ENCODE results near the gene TNFSF8. TPM values are rescaled to one million over a fixed set of nuclear protein-coding genes. Genes with fewer than 3 reads are reported as not detected.

Gene TNFSF8
- total RNA-seq, 2 donors from 2014 or later, result 0.22 to 1.7 TPM

GRCh38 chr9:114902786-114903524 is 27.4 kb downstream of the TNFSF8 start:
- H3K4me3 ChIP-seq, result no peak overlapping the region
- no peak overlapping the region for H3K27ac ChIP-seq
- no peak for TF ChIP-seq CTCF (IDR thresholded peaks at IDR 0.05)
- no peaks in the 10 kb centered on the region for H3K27me3 ChIP-seq
- H3K9me3 ChIP-seq, result no peaks in the 10 kb centered on the region
- DNase-seq (ENCODE audit: low spot score), result no peak
- no peaks in the 10 kb centered on the region for H3K4me1 ChIP-seq
- no peaks in the 10 kb centered on the region for H3K36me3 ChIP-seq

GRCh38 chr9:114900942-114901802 is 29.2 kb downstream of the TNFSF8 start:
- Histone ChIP-seq H3K4me3 (no peak overlapping the region), H3K9me3 (no peaks in the 10 kb centered on the region), H3K4me1 (no peaks in the 10 kb centered on the region), H3K27ac (no peak overlapping the region), H3K27me3 (no peaks in the 10 kb centered on the region), H3K36me3 (no peaks in the 10 kb centered on the region)
- TF ChIP-seq CTCF (IDR thresholded peaks at IDR 0.05), result no peak
- DNase-seq (ENCODE audit: low spot score), result no peak

GRCh38 chr9:114899995-114900394 is 30.4 kb downstream of the TNFSF8 start:
- Histone ChIP-seq H3K36me3 (no peaks in the 10 kb centered on the region), H3K27me3 (no peaks in the 10 kb centered on the region), H3K9me3 (no peaks in the 10 kb centered on the region), H3K4me1 (peaks cover 0 to 5% of the 10 kb centered on the region in 2 donors), H3K27ac (no peak overlapping the region), H3K4me3 (no peak overlapping the region)
- no peak for TF ChIP-seq CTCF (IDR thresholded peaks at IDR 0.05)
- DNase-seq (ENCODE audit: low spot score), result no peak

- H3K27me3 ChIP-seq, result no peaks in the 10 kb centered on the region
- H3K36me3 ChIP-seq, result no peaks in the 10 kb centered on the region
- peaks cover 0 to 9% of the 10 kb centered on the region in 2 donors for H3K4me1 ChIP-seq
- H3K9me3 ChIP-seq, result no peaks in the 10 kb centered on the region
- no peak overlapping the region for H3K27ac ChIP-seq
- no peak for TF ChIP-seq CTCF (IDR thresholded peaks at IDR 0.05)
- no peak for DNase-seq (ENCODE audit: low spot score)
- no peak overlapping the region for H3K4me3 ChIP-seq
Observed at GRCh38 chr9:114899461-114899860, 30.9 kb downstream of the TNFSF8 start.

GRCh38 chr9:114898741-114899140 is 31.6 kb downstream of the TNFSF8 start:
- H3K27ac ChIP-seq, result no peak overlapping the region

More at GRCh38 chr9:114898741-114899140, 31.6 kb downstream of the TNFSF8 start:
- no peaks in the 10 kb centered on the region for H3K36me3 ChIP-seq
- H3K9me3 ChIP-seq, result no peaks in the 10 kb centered on the region
- H3K4me1 ChIP-seq, result peaks cover 0 to 11% of the 10 kb centered on the region in 2 donors
- no peak for DNase-seq (ENCODE audit: low spot score)
- H3K4me3 ChIP-seq, result no peak overlapping the region
- no peaks in the 10 kb centered on the region for H3K27me3 ChIP-seq
- no peak for TF ChIP-seq CTCF (IDR thresholded peaks at IDR 0.05)

Measured in right atrium auricular region (tissue), 2 donors.